Activated CD8-positive, alpha-beta T cell treated with anti-CD3 and anti-CD28 coated beads for 36 hours (primary cell): ENCODE measurements around the gene HSD11B1. TPM values are rescaled to one million over a fixed set of nuclear protein-coding genes. Genes with fewer than 3 reads are reported as not detected.

ENCODE experiments used
- ATAC-seq: fragments of 200-7000 bp; cut with Tn5 transposase; one replicate; pipeline ENCODE4 v1.10.0; 2021; ENCODE audit warnings: mild to moderate bottlenecking, moderate library complexity
- CTCF ChIA-PET: fragments of 350-600 bp; sonication (Branson Sonifier 250); formaldehyde crosslinking; loops from one replicate; lab custom pipeline; 2021; ENCODE audit warnings: antibody characterized with exemption; lab: Charles Lee
- POLR2A ChIA-PET: fragments of 350-600 bp; sonication (Branson Sonifier 250); formaldehyde crosslinking; loops from one replicate; lab custom pipeline; 2021; ENCODE audit warnings: antibody characterized with exemption; lab: Charles Lee
- DNase-seq: peaks from one replicate; pipeline ENCODE4 v3.0.0-alpha.2; 2020
- H3K27ac Mint-ChIP-seq: one replicate; pipeline ENCODE4 v1.8.0; 2021; ENCODE audit warnings: mild to moderate bottlenecking, mixed read lengths
- H3K27me3 Mint-ChIP-seq: one replicate; pipeline ENCODE4 v1.8.0; 2021; ENCODE audit warnings: mixed read lengths
- H3K36me3 Mint-ChIP-seq: one replicate; pipeline ENCODE4 v1.8.0; 2021; ENCODE audit warnings: low read depth, mixed read lengths
- H3K4me1 Mint-ChIP-seq: one replicate; pipeline ENCODE4 v1.8.0; 2021; ENCODE audit warnings: low read depth, mixed read lengths
- H3K4me3 Mint-ChIP-seq: one replicate; pipeline ENCODE4 v1.8.0; 2021; ENCODE audit warnings: mild to moderate bottlenecking, moderate library complexity, mixed read lengths
- H3K9me3 Mint-ChIP-seq: one replicate; pipeline ENCODE4 v1.8.0; 2021; ENCODE audit warnings: mixed read lengths
- CTCF ChIP-seq: fragments of 200-600 bp; IDR thresholded peaks from one replicate; pipeline ENCODE4 v1.8.0; 2022; ENCODE audit warnings: antibody characterized with exemption, mild to moderate bottlenecking
- intact Hi-C: fragments of 100-400 bp; cut with micrococcal nuclease; formaldehyde crosslinking; loops from one replicate; pipeline ENCODE4 v1.10.0; 2022
- total RNA-seq, 2 experiments: library from RNA; stranded (reverse); gene quantifications; one replicate each; pipeline ENCODE4 v1.2.3, GENCODE V29; 2021

Gene HSD11B1
- total RNA-seq, 2 experiments from 2014 or later = 0.47 to 0.59 TPM

GRCh38 chr1:209770636-209771415 lies 66.2 kb downstream of the HSD11B1 start:
- TF ChIP-seq CTCF = no peak
- H3K9me3 Mint-ChIP-seq = no peaks in the 10 kb centered on the region
- DNase-seq (no peak), ATAC-seq (no peak)
- no peak overlapping the region for H3K27ac Mint-ChIP-seq
- ChIA-PET CTCF (interaction anchor here (1.2 to 5.4 kb wide), 5 partner anchors 7 to 78 kb away, joined by 3 to 105 read pairs (median 27); partner anchors contain the start of gene TRAF3IP3), POLR2A (interaction anchor here (0.6 to 7.5 kb wide), 8 partner anchors 9 to 845 kb away, joined by 3 to 242 read pairs (median 4); partner anchors contain the start of genes C1orf74, CAMK1G and TRAF3IP3)
- peaks cover 43% of the 10 kb centered on the region for H3K4me1 Mint-ChIP-seq
- no peak overlapping the region for H3K4me3 Mint-ChIP-seq
- no peaks in the 10 kb centered on the region for H3K27me3 Mint-ChIP-seq
- peaks cover 38% of the 10 kb centered on the region for H3K36me3 Mint-ChIP-seq
- intact Hi-C loops = no loop called here

- H3K4me3 Mint-ChIP-seq = no peak overlapping the region
- H3K36me3 Mint-ChIP-seq = peaks cover 38% of the 10 kb centered on the region
- CTCF ChIA-PET = interaction anchor here (1.0 to 2.2 kb wide), 3 partner anchors 12 to 51 kb away, joined by 3 to 15 read pairs (median 7); partner anchors contain the start of gene C1orf74
- peaks cover 38% of the 10 kb centered on the region for H3K4me1 Mint-ChIP-seq
- no peaks in the 10 kb centered on the region for H3K27me3 Mint-ChIP-seq
- no peak for ATAC-seq
- intact Hi-C loops = no loop called here
- TF ChIP-seq CTCF = no peak
- no peaks in the 10 kb centered on the region for H3K9me3 Mint-ChIP-seq
- no peak overlapping the region for H3K27ac Mint-ChIP-seq
- no peak for DNase-seq
- POLR2A ChIA-PET = interaction anchor here (0.8 to 5.2 kb wide), 9 partner anchors 9 to 55 kb away, joined by 3 to 67 read pairs (median 11); partner anchors contain the start of genes C1orf74, TRAF3IP3 and UTP25
Measured at GRCh38 chr1:209772126-209772525, 67.5 kb downstream of the HSD11B1 start.

GRCh38 chr1:209774592-209774991 lies 69.9 kb downstream of the HSD11B1 start:
- no peak for TF ChIP-seq CTCF
- H3K27me3 Mint-ChIP-seq = no peaks in the 10 kb centered on the region
- no peaks in the 10 kb centered on the region for H3K9me3 Mint-ChIP-seq
- CTCF ChIA-PET = interaction anchor here (1.0 to 2.2 kb wide), 8 partner anchors 9 to 55 kb away, joined by 3 to 8 read pairs (median 3); partner anchors contain the start of genes C1orf74, IRF6 and UTP25
- peaks cover 61% of the 10 kb centered on the region for H3K36me3 Mint-ChIP-seq
- no peak for ATAC-seq
- POLR2A ChIA-PET = interaction anchor here (1.0 to 5.2 kb wide), 9 partner anchors 9 to 63 kb away, joined by 3 to 67 read pairs (median 9); partner anchors contain the start of genes C1orf74, TRAF3IP3 and UTP25
- peak overlapping the region; percentile 80 for H3K27ac Mint-ChIP-seq
- intact Hi-C loops = no loop called here
- H3K4me3 Mint-ChIP-seq = no peak overlapping the region
- DNase-seq = no peak
- H3K4me1 Mint-ChIP-seq = peaks cover 44% of the 10 kb centered on the region

GRCh38 chr1:209775678-209776077 lies 71.0 kb downstream of the HSD11B1 start:
- Mint-ChIP-seq H3K36me3 (peaks cover 70% of the 10 kb centered on the region), H3K9me3 (no peaks in the 10 kb centered on the region), H3K4me1 (peaks cover 51% of the 10 kb centered on the region), H3K27me3 (no peaks in the 10 kb centered on the region), H3K27ac (peak overlapping the region; percentile 80), H3K4me3 (no peak overlapping the region)
- ATAC-seq = no peak
- intact Hi-C loops = no loop called here
- no peak for TF ChIP-seq CTCF
- DNase-seq = no peak
- POLR2A ChIA-PET = interaction anchor here (1.1 to 5.2 kb wide), 6 partner anchors 8 to 40 kb away, joined by 3 to 67 read pairs (median 13); partner anchors contain the start of genes C1orf74 and TRAF3IP3
- CTCF ChIA-PET = interaction anchor here (1.7 kb wide), 1 partner anchor 47 kb away, joined by 8 read pairs; no protein-coding TSS in a partner anchor
